GM12801 (cell line): ENCODE results near the gene PEX14.

ENCODE experiments used
- TF ChIP-seq, protein P1 (sequence below): IDR thresholded peaks from one replicate; pipeline ENCODE4 v1.5.1; 2011; ENCODE audit warnings: control low read depth; ENCODE audit not compliant: insufficient read length; ENCODE audit errors: extremely low read depth

PEX14 gene

GRCh38 chr1:10515301-10515975 is 40.7 kb downstream of the PEX14 start:
- TF ChIP-seq, protein P1, sequence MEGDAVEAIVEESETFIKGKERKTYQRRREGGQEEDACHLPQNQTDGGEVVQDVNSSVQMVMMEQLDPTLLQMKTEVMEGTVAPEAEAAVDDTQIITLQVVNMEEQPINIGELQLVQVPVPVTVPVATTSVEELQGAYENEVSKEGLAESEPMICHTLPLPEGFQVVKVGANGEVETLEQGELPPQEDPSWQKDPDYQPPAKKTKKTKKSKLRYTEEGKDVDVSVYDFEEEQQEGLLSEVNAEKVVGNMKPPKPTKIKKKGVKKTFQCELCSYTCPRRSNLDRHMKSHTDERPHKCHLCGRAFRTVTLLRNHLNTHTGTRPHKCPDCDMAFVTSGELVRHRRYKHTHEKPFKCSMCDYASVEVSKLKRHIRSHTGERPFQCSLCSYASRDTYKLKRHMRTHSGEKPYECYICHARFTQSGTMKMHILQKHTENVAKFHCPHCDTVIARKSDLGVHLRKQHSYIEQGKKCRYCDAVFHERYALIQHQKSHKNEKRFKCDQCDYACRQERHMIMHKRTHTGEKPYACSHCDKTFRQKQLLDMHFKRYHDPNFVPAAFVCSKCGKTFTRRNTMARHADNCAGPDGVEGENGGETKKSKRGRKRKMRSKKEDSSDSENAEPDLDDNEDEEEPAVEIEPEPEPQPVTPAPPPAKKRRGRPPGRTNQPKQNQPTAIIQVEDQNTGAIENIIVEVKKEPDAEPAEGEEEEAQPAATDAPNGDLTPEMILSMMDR = no peak

DNA sequence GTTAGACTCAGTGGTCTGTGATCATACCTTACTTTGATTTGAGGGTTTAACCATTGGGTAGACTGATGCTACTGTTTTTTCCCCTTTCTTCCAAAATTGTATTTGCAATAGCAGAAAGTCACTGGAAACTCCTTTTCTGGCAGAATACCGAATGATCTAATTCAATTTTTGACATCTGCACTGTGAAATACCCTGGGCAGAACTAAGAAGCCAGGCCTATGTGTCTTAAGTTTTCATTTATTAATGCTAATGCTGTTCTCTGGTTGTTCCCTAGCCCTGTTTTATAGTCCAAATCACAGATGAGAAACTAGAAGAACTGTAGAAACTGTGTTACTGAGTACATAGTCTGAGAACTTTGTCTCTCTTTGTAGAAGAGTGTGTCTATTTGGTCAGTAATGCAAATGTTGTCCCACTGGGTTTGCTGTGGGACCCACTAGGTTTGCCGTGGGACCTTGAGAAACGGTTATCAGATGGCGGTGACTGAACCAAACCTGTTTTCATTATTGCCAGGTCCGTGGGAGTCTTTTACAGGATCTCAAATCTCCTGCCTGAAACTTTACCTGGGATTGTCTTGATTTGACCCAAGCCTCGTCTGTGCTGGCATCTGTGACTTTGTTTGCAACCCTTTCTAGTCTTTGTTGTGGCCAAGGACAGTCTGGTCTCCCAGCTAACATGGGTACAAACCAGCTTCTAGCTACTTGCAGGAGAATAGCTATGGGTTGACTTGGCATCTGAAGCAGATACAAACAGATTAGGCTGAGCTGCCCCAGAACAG is 41.4 kb downstream of the PEX14 start:
- TF ChIP-seq, protein P1 = no peak

DNA sequence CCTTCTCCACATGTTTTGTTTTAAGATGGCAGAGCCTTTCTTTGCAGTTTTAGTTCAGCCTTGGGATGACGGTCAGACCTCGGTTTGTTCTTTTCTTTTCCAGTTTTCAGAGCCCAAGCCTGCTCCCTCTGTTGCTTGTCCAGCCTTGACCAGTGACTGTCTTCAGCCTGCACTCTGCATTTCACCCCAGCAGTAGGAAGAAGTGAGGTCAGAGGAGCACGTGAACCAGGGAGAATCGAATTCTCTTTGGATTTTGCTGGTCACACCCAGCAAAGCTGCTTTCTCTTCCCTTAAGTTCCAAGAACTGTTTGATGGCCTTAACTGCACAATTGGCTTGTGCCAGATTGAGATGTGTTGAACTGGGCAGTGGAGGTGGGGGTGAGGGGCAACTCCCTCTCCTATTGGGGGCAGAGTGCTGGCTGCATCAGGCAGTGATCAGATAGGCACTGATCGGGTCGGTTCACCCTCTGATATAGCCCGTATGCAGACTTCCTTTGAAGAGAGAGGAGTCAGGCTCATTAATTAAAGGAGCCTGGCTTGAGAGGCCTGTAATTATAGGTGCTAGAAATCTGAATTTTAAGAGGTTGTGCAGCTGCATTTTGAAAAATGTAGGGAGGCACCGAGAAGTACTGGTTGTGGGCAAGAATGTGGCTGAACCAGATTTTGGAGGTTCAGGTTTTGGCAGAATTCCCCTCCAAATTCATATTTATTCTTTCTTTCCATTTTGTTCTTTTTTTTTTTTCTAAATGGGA is 42.4 kb downstream of the PEX14 start:
- TF ChIP-seq, protein P1 = no peak

GRCh38 chr1:10517677-10517982 is 42.9 kb downstream of the PEX14 start:
- TF ChIP-seq, protein P1 = no peak

- TF ChIP-seq, protein P1 = no peak
Observed at GRCh38 chr1:10519016-10519417, 44.3 kb downstream of the PEX14 start.

- TF ChIP-seq, protein P1 = no peak
Observed at GRCh38 chr1:10520497-10520896, 45.7 kb downstream of the PEX14 start.

- TF ChIP-seq, protein P1 = no peak
Observed at GRCh38 chr1:10520952-10521351, 46.2 kb downstream of the PEX14 start.
